Gastroesophageal sphincter (tissue), 3 donors: ENCODE measurements around the gene GPD1.

Source experiments
- EP300 ChIP-seq: sonication (generic); formaldehyde crosslinking; IDR thresholded peaks from one replicate; pipeline ENCODE4 v1.6.1; 2017; ENCODE audit warnings: antibody characterized with exemption, mild to moderate bottlenecking
- TF ChIP-seq, protein P1 (sequence below), 4 experiments: fragments of 200-600 bp in 2 of 4; fragments of 450-650 bp in 2 of 4; sonication (generic) in 1 of 4; IDR thresholded peaks; one replicate each; pipeline ENCODE4 v1.5.1; 2017 to 2019; ENCODE audit warnings: antibody characterized with exemption in 4 of 4, mild to moderate bottlenecking in 2 of 4, moderate library complexity in 2 of 4

DNA sequence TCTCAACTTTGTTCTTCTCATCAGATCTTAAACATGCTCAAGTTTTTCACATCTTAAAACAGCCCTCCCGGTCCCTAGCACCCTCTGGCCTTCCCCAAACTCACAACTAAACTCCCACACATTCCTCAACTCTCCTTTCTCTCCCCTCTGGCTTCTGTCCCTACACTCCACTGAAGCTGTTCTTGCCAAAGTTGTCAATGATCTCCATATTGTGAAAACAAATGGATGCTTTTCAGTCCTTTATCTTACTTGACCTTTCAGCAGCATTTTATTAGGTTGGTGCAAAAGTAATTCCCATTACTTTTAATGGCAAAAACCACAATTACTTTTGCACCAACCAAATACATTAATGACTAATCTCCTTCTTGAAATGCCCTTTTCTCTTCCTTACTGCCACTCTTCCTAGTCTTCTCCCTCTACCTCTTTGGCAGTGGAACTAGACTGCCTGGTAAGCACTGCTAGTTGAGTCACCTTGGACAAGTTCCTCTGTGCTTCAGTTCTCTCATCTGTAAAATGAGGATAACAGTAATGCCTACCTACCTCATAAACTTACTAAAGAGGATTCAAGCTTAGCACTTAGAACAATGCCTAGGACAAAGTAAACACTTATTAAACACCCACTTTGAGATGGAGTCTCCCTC lies 47.4 kb downstream of the GPD1 start:
- no peak for TF ChIP-seq EP300
- TF ChIP-seq, protein P1, sequence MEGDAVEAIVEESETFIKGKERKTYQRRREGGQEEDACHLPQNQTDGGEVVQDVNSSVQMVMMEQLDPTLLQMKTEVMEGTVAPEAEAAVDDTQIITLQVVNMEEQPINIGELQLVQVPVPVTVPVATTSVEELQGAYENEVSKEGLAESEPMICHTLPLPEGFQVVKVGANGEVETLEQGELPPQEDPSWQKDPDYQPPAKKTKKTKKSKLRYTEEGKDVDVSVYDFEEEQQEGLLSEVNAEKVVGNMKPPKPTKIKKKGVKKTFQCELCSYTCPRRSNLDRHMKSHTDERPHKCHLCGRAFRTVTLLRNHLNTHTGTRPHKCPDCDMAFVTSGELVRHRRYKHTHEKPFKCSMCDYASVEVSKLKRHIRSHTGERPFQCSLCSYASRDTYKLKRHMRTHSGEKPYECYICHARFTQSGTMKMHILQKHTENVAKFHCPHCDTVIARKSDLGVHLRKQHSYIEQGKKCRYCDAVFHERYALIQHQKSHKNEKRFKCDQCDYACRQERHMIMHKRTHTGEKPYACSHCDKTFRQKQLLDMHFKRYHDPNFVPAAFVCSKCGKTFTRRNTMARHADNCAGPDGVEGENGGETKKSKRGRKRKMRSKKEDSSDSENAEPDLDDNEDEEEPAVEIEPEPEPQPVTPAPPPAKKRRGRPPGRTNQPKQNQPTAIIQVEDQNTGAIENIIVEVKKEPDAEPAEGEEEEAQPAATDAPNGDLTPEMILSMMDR (IDR thresholded peaks at IDR 0.05) = no peak
